ENCODE results near the gene ADGRL3.

DNA sequence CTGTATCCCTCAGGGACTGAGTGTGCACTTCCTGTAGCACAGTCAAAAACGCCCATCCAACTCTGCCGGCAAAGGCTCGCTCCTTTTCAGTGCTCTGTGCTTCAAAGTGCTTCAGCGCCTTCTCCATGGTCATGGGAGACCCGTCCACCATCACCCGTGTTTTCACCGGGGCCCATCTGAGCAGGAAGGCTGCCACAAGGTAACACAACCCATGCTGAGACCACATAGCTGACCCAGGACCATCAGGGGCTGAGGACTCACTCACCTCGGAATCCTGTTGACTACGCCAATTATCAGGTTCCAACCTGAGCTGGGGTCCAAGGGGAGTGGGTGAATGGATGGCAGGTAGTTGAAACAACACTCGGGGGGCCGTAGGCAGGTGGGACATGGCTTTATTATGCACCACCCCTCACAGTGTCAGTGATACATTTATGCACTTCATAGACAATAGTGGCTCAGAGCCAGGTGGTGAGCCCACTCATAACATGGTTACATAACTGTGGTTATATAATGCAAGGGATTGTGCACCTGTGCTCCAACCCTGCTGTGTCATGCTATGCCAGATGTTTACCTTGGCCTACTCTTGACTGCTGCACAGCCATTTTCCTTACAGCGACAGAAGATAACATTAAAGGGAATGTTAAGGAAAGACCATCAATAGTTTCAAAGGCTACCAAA lies 227.8 kb downstream of the ADGRL3 start:
- TF ChIP-seq, protein P1, sequence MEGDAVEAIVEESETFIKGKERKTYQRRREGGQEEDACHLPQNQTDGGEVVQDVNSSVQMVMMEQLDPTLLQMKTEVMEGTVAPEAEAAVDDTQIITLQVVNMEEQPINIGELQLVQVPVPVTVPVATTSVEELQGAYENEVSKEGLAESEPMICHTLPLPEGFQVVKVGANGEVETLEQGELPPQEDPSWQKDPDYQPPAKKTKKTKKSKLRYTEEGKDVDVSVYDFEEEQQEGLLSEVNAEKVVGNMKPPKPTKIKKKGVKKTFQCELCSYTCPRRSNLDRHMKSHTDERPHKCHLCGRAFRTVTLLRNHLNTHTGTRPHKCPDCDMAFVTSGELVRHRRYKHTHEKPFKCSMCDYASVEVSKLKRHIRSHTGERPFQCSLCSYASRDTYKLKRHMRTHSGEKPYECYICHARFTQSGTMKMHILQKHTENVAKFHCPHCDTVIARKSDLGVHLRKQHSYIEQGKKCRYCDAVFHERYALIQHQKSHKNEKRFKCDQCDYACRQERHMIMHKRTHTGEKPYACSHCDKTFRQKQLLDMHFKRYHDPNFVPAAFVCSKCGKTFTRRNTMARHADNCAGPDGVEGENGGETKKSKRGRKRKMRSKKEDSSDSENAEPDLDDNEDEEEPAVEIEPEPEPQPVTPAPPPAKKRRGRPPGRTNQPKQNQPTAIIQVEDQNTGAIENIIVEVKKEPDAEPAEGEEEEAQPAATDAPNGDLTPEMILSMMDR (IDR thresholded peaks at IDR 0.05; ENCODE audit: insufficient read depth, low read length, poor library complexity, severe bottlenecking) = no peak
- TF ChIP-seq EZH2phosphoT487 (conservative IDR thresholded peaks at IDR 0.05; ENCODE audit: low read length) = no peak
